IMR-90 (cell line): ENCODE results near the gene CREG2.

ENCODE experiments used
- BHLHE40 ChIP-seq: fragments of 150-350 bp; IDR thresholded peaks from 2 replicates; pipeline ENCODE4 v1.6.1; 2016; ENCODE audit warnings: mild to moderate bottlenecking, low read depth, low read length
- CEBPB ChIP-seq: IDR thresholded peaks from 2 replicates; pipeline ENCODE4 v1.6.1; 2012; ENCODE audit warnings: low read depth, low read length, improper control_type of control experiment
- CHD1 ChIP-seq: IDR thresholded peaks from 2 replicates; pipeline ENCODE4 v1.6.1; 2012; ENCODE audit warnings: low read depth, low read length, improper control_type of control experiment
- FOS ChIP-seq: fragments of 150-350 bp; IDR thresholded peaks from 2 replicates; pipeline ENCODE4 v1.6.1; 2016; ENCODE audit warnings: low read depth, low read length
- MAFK ChIP-seq: IDR thresholded peaks from 2 replicates; pipeline ENCODE4 v1.6.1; 2012; ENCODE audit warnings: low read depth, low read length, improper control_type of control experiment
- MAZ ChIP-seq: IDR thresholded peaks from 2 replicates; pipeline ENCODE4 v1.6.1; 2012; ENCODE audit warnings: low read depth, mild to moderate bottlenecking, low read length, improper control_type of control experiment, moderate library complexity, borderline replicate concordance
- MXI1 ChIP-seq: IDR thresholded peaks from 2 replicates; pipeline ENCODE4 v1.6.1; 2012; ENCODE audit warnings: low read depth, mild to moderate bottlenecking, low read length, moderate library complexity, borderline replicate concordance
- POLR2A ChIP-seq: IDR thresholded peaks from 2 replicates; pipeline ENCODE4 v1.6.1; 2012; ENCODE audit warnings: mild to moderate bottlenecking, low read depth, low read length
- RAD21 ChIP-seq: IDR thresholded peaks from 2 replicates; pipeline ENCODE4 v1.6.1; 2012; ENCODE audit warnings: low read length, improper control_type of control experiment
- RCOR1 ChIP-seq: IDR thresholded peaks from 2 replicates; pipeline ENCODE4 v1.6.1; 2012; ENCODE audit warnings: mild to moderate bottlenecking, low read length, improper control_type of control experiment; ENCODE audit not compliant: insufficient replicate concordance
- RFX5 ChIP-seq: IDR thresholded peaks from 2 replicates; pipeline ENCODE4 v1.8.0; 2012; ENCODE audit warnings: low read depth, mild to moderate bottlenecking, low read length, moderate library complexity
- SMC3 ChIP-seq: fragments of 150-350 bp; IDR thresholded peaks from 2 replicates; pipeline ENCODE4 v1.6.1; 2016; ENCODE audit warnings: low read depth, mild to moderate bottlenecking, antibody characterized with exemption, low read length, moderate library complexity
- TF ChIP-seq, protein P1 (sequence below): conservative IDR thresholded peaks from 2 replicates; pipeline ENCODE4 v1.5.1; 2012; ENCODE audit warnings: mild to moderate bottlenecking, low read depth, low read length, improper control_type of control experiment
- TF ChIP-seq, protein P2 (sequence below): fragments of 150-350 bp; IDR thresholded peaks from 2 replicates; pipeline ENCODE4 v1.6.1; 2017; ENCODE audit warnings: mild to moderate bottlenecking, antibody characterized with exemption, low read length, low read depth

DNA sequence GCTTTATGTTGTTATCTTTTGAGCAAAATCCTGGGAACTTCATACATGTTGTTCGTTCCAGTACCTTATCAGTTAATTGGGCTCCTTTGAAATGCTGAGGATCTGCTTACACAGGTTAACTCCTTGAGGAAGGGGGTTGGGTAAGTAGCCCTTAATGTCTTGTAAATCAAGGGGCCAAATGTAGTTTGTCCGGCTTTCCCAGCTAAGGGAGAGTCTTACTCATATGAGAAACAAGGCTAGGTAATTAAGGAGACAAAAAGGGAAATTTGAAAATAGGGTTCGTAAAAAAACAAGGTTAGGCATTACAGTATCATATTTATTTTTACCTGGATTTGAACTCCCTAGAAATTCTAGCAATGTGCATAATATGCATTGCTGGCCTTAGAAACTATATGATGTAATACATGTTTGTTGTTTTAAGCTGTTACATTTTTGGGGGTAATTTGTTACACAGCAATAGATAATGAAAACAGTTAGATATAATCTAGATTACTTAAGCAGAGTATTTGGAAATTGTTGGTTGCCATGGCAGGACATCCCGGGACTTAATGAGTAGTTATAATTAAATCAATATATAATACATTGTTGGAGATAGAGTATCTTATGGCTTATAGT lies 47.9 kb downstream of the CREG2 start:
- TF ChIP-seq, protein P1, sequence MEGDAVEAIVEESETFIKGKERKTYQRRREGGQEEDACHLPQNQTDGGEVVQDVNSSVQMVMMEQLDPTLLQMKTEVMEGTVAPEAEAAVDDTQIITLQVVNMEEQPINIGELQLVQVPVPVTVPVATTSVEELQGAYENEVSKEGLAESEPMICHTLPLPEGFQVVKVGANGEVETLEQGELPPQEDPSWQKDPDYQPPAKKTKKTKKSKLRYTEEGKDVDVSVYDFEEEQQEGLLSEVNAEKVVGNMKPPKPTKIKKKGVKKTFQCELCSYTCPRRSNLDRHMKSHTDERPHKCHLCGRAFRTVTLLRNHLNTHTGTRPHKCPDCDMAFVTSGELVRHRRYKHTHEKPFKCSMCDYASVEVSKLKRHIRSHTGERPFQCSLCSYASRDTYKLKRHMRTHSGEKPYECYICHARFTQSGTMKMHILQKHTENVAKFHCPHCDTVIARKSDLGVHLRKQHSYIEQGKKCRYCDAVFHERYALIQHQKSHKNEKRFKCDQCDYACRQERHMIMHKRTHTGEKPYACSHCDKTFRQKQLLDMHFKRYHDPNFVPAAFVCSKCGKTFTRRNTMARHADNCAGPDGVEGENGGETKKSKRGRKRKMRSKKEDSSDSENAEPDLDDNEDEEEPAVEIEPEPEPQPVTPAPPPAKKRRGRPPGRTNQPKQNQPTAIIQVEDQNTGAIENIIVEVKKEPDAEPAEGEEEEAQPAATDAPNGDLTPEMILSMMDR, result no peak
- TF ChIP-seq POLR2A (no peak), FOS (no peak), BHLHE40 (no peak), RFX5 (no peak), CEBPB (0 out of 2 replicates have a peak, but pooled peaks have one; percentile 29), MAZ (no peak), CHD1 (no peak), RAD21 (no peak), MAFK (no peak), MXI1 (no peak), RCOR1 (no peak), SMC3 (no peak)
- TF ChIP-seq, protein P2, sequence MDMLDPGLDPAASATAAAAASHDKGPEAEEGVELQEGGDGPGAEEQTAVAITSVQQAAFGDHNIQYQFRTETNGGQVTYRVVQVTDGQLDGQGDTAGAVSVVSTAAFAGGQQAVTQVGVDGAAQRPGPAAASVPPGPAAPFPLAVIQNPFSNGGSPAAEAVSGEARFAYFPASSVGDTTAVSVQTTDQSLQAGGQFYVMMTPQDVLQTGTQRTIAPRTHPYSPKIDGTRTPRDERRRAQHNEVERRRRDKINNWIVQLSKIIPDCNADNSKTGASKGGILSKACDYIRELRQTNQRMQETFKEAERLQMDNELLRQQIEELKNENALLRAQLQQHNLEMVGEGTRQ, result no peak
